OCI-LY1 (cell line): ENCODE measurements around the gene IRF2.

Experiments used
- H2AFZ ChIP-seq: fragments of 200-600 bp; sonication (generic), shearing (Covaris generic); 2 replicates; pipeline ENCODE4 v1.6.0; 2014; ENCODE audit warnings: antibody characterized with exemption, mild to moderate bottlenecking, low read length
- H3F3A ChIP-seq: fragments of 200-600 bp; sonication (generic), shearing (Covaris generic); 2 replicates; pipeline ENCODE4 v1.6.0; 2014; ENCODE audit warnings: mild to moderate bottlenecking, antibody characterized with exemption, low read length, moderate library complexity; ENCODE audit not compliant: insufficient read depth
- H3K27ac ChIP-seq: fragments of 200-600 bp; sonication (generic); 2 replicates; pipeline ENCODE4 v1.5.1; 2014; ENCODE audit warnings: low read length, mixed run types, mild to moderate bottlenecking, low read depth; ENCODE audit not compliant: poor library complexity, severe bottlenecking
- H3K27me3 ChIP-seq: fragments of 200-600 bp; sonication (generic); 2 replicates; pipeline ENCODE4 v1.6.0; 2014; ENCODE audit warnings: antibody characterized with exemption, mild to moderate bottlenecking, low read length, moderate library complexity; ENCODE audit not compliant: insufficient read depth
- H3K36me3 ChIP-seq: fragments of 200-600 bp; sonication (generic); 2 replicates; pipeline ENCODE4 v1.6.1; 2014; ENCODE audit warnings: mild to moderate bottlenecking, antibody characterized with exemption, low read length, moderate library complexity, mixed read lengths; ENCODE audit not compliant: insufficient read depth
- H3K4me1 ChIP-seq: fragments of 200-600 bp; sonication (generic); 2 replicates; pipeline ENCODE4 v1.5.1; 2014; ENCODE audit warnings: mild to moderate bottlenecking, low read length, moderate library complexity; ENCODE audit not compliant: insufficient read depth, severe bottlenecking
- H3K4me2 ChIP-seq: fragments of 200-600 bp; sonication (generic), shearing (Covaris generic); 2 replicates; pipeline ENCODE4 v1.6.1; 2014; ENCODE audit warnings: low read length
- H3K4me3 ChIP-seq: fragments of 200-600 bp; sonication (generic); 2 replicates; pipeline ENCODE4 v1.5.1; 2014; ENCODE audit warnings: low read length, low read depth, mild to moderate bottlenecking, mixed read lengths; ENCODE audit not compliant: poor library complexity, severe bottlenecking
- H3K79me2 ChIP-seq: fragments of 200-600 bp; shearing (Covaris generic); 2 replicates; pipeline ENCODE4 v1.6.1; 2016; ENCODE audit warnings: mixed run types, low read length, mixed read lengths; ENCODE audit not compliant: insufficient read depth
- H3K9ac ChIP-seq: fragments of 200-600 bp; sonication (generic), shearing (Covaris generic); 2 replicates; pipeline ENCODE4 v1.6.1; 2014; ENCODE audit warnings: mild to moderate bottlenecking, low read length, mixed read lengths
- H3K9me2 ChIP-seq: fragments of 200-600 bp; sonication (generic), shearing (Covaris generic); 2 replicates; pipeline ENCODE4 v1.6.1; 2014; ENCODE audit warnings: low read depth, mild to moderate bottlenecking, low read length, mixed read lengths
- H3K9me3 ChIP-seq: fragments of 200-600 bp; shearing (Covaris generic); 2 replicates; pipeline ENCODE4 v1.6.1; 2014; ENCODE audit warnings: low read length, mixed read lengths
- H4K20me1 ChIP-seq: fragments of 200-600 bp; sonication (generic), shearing (Covaris generic); 2 replicates; pipeline ENCODE4 v1.6.0; 2016; ENCODE audit warnings: mild to moderate bottlenecking, low read length; ENCODE audit not compliant: insufficient read depth
- CTCF ChIP-seq: fragments of 200-600 bp; sonication (generic), shearing (Covaris generic); IDR thresholded peaks from 2 replicates; pipeline ENCODE4 v1.5.1; 2017; ENCODE audit warnings: mild to moderate bottlenecking, antibody characterized with exemption, low read length, moderate library complexity, mixed read lengths
- EZH2 ChIP-seq: fragments of 200-600 bp; sonication (generic), shearing (Covaris generic); IDR thresholded peaks from 2 replicates; pipeline ENCODE4 v1.8.0; 2017; ENCODE audit warnings: borderline replicate concordance, mixed run types, mild to moderate bottlenecking, antibody characterized with exemption, low read length, moderate library complexity, mixed read lengths

Gene IRF2

GRCh38 chr4:184434501-184435066, 39.8 kb downstream of the IRF2 start:
- Histone ChIP-seq H3K36me3 (0 out of 2 replicates have a peak, but pooled peaks cover 3% of the 10 kb centered on the region), H3F3A (no peaks in the 10 kb centered on the region), H3K9me2 (no peaks in the 10 kb centered on the region), H4K20me1 (no peaks in the 10 kb centered on the region), H3K9me3 (no peaks in the 10 kb centered on the region), H3K27ac (no peak overlapping the region), H3K79me2 (peaks cover 25% of the 10 kb centered on the region; the same call in 1 of the 2 replicates), H3K9ac (no peak overlapping the region), H3K27me3 (no peaks in the 10 kb centered on the region), H3K4me2 (no peak overlapping the region), H3K4me1 (peaks cover 24% of the 10 kb centered on the region), H2AFZ (no peak overlapping the region), H3K4me3 (no peak overlapping the region)
- no peak for TF ChIP-seq CTCF
- TF ChIP-seq EZH2 = no peak

- Histone ChIP-seq H3K4me3 (no peak overlapping the region), H3K4me1 (peaks cover 19% of the 10 kb centered on the region), H3K9me2 (no peaks in the 10 kb centered on the region), H3F3A (no peaks in the 10 kb centered on the region), H2AFZ (no peak overlapping the region), H3K9ac (no peak overlapping the region), H4K20me1 (no peaks in the 10 kb centered on the region), H3K27me3 (no peaks in the 10 kb centered on the region), H3K36me3 (0 out of 2 replicates have a peak, but pooled peaks cover 3% of the 10 kb centered on the region), H3K79me2 (peaks cover 20% of the 10 kb centered on the region; the same call in 1 of the 2 replicates), H3K9me3 (no peaks in the 10 kb centered on the region), H3K4me2 (no peak overlapping the region), H3K27ac (no peak overlapping the region)
- TF ChIP-seq EZH2 (no peak), CTCF (no peak)
Observed at GRCh38 chr4:184434021-184434420, 40.3 kb downstream of the IRF2 start.

- Histone ChIP-seq H3K4me2 (no peak overlapping the region), H3K9ac (no peak overlapping the region), H4K20me1 (no peaks in the 10 kb centered on the region), H3F3A (no peaks in the 10 kb centered on the region), H3K27ac (no peak overlapping the region), H3K27me3 (no peaks in the 10 kb centered on the region), H3K4me3 (no peak overlapping the region), H3K36me3 (peaks cover 6% of the 10 kb centered on the region; the same call in 1 of the 2 replicates), H3K79me2 (peaks cover 19% of the 10 kb centered on the region; the same call in 1 of the 2 replicates), H3K9me3 (no peaks in the 10 kb centered on the region), H3K4me1 (peaks cover 12% of the 10 kb centered on the region), H2AFZ (no peak overlapping the region), H3K9me2 (no peaks in the 10 kb centered on the region)
- TF ChIP-seq EZH2 (no peak), CTCF (no peak)
Observed at GRCh38 chr4:184433258-184433892, 41.0 kb downstream of the IRF2 start.
